Rectal smooth muscle tissue (tissue), 1 donor: Measurements from ENCODE around the gene DUSP16.

Experiments
- H3K27ac ChIP-seq: one replicate; pipeline ENCODE4 v1.7.0; 2013; ENCODE audit warnings: low read depth, low read length, inconsistent platforms
- H3K27me3 ChIP-seq: one replicate; pipeline ENCODE4 v1.7.0; 2013; ENCODE audit warnings: low read length; ENCODE audit not compliant: control insufficient read depth, insufficient read depth
- H3K36me3 ChIP-seq: one replicate; pipeline ENCODE4 v1.7.0; 2013; ENCODE audit warnings: low read length; ENCODE audit not compliant: control insufficient read depth, insufficient read depth
- H3K4me1 ChIP-seq: one replicate; pipeline ENCODE4 v1.7.0; 2013; ENCODE audit warnings: low read length; ENCODE audit not compliant: control insufficient read depth, insufficient read depth
- H3K4me3 ChIP-seq: one replicate; pipeline ENCODE4 v1.7.0; 2013; ENCODE audit warnings: low read length
- H3K9ac ChIP-seq: one replicate; pipeline ENCODE4 v1.7.0; 2013; ENCODE audit warnings: low read length

DUSP16 gene

GRCh38 chr12:12488823-12489550 lies 73.7 kb downstream of the DUSP16 start:
- no peak overlapping the region for H3K27ac ChIP-seq
- no peaks in the 10 kb centered on the region for H3K4me1 ChIP-seq
- no peaks in the 10 kb centered on the region for H3K36me3 ChIP-seq

GRCh38 chr12:12488296-12488695 lies 74.4 kb downstream of the DUSP16 start:
- H3K36me3 ChIP-seq = no peaks in the 10 kb centered on the region
- no peak overlapping the region for H3K27ac ChIP-seq
- no peaks in the 10 kb centered on the region for H3K4me1 ChIP-seq
- no peak overlapping the region for H3K4me3 ChIP-seq
- H3K9ac ChIP-seq = no peak overlapping the region
- H3K27me3 ChIP-seq = no peaks in the 10 kb centered on the region

More at GRCh38 chr12:12488823-12489550, 73.7 kb downstream of the DUSP16 start:
- H3K9ac ChIP-seq = no peak overlapping the region
- no peak overlapping the region for H3K4me3 ChIP-seq
- no peaks in the 10 kb centered on the region for H3K27me3 ChIP-seq

DNA sequence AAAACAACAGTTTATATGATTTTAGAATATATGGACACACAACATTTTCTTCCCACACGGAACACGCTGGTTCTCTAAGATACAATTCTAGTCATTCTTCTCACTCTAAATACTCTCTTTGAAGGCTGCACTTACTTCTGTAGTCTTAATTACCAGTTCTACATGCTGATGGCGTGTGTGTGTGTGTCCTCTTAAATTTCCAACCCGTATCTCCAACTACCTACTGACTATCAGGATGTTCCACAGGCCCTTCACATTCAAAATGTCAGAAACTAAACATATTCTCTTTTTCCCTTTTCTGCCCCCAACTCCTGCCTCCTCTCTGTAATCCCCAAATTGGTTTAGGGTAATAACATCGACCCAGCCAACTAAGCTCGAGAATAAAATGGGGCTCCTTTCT lies 75.2 kb downstream of the DUSP16 start:
- Histone ChIP-seq H3K27me3 (no peaks in the 10 kb centered on the region), H3K36me3 (no peaks in the 10 kb centered on the region), H3K27ac (no peak overlapping the region), H3K4me3 (no peak overlapping the region), H3K4me1 (no peaks in the 10 kb centered on the region), H3K9ac (no peak overlapping the region)

DNA sequence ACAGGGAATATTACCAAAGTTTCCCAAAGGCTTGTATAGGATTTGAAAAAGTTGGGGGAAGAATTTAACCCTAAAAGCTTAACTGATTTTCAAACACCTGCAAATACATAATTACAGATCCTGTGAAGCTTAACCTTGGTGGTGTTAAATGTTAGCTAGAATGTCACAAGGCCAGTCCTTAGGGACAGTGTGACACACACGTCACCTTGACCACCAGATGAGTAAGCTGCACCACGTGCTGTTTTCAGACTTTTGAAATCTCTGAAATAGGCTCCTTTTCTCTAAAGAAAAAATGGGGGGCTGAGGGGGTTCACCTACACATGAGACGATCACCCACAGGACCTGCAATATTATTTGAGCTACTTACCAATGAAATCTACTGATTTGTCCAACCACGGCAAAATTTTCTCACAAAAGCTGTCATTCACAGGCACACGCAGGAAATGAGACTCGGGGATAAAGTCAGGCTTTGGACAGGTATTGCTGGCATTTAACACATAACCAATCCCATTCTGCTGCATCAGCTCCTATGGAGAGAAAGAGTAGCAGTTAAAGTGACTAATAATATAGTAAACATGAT lies 75.9 kb downstream of the DUSP16 start:
- Histone ChIP-seq H3K4me1 (no peaks in the 10 kb centered on the region), H3K27ac (no peak overlapping the region), H3K36me3 (no peaks in the 10 kb centered on the region), H3K9ac (no peak overlapping the region), H3K4me3 (no peak overlapping the region), H3K27me3 (no peaks in the 10 kb centered on the region)

DNA sequence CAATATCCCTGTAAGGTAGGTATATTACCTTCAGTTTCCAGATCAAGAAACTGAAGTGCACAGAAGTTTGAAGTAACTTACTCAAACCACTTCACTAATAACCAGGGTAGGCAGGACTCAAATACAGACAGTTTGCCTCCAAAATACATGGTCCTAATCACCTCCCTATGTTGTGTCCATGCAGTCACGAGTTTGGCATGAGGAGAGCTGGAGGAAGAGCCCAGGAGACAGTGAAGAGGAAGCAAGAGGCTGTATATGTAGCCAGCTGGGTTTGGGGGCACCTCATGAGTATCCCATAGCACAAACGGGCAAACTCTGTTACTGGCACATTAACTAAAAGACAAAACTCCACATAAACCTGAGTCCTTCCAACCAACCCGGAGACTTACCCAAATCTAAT lies 79.2 kb downstream of the DUSP16 start:
- Histone ChIP-seq H3K36me3 (peaks cover 6% of the 10 kb centered on the region), H3K4me3 (no peak overlapping the region), H3K27me3 (no peaks in the 10 kb centered on the region), H3K4me1 (no peaks in the 10 kb centered on the region), H3K27ac (no peak overlapping the region), H3K9ac (no peak overlapping the region)

- Histone ChIP-seq H3K36me3 (peaks cover 6% of the 10 kb centered on the region), H3K27ac (no peak overlapping the region), H3K4me3 (no peak overlapping the region), H3K4me1 (no peaks in the 10 kb centered on the region), H3K27me3 (no peaks in the 10 kb centered on the region), H3K9ac (no peak overlapping the region)
Measured at GRCh38 chr12:12482959-12483358, 79.7 kb downstream of the DUSP16 start.

DNA sequence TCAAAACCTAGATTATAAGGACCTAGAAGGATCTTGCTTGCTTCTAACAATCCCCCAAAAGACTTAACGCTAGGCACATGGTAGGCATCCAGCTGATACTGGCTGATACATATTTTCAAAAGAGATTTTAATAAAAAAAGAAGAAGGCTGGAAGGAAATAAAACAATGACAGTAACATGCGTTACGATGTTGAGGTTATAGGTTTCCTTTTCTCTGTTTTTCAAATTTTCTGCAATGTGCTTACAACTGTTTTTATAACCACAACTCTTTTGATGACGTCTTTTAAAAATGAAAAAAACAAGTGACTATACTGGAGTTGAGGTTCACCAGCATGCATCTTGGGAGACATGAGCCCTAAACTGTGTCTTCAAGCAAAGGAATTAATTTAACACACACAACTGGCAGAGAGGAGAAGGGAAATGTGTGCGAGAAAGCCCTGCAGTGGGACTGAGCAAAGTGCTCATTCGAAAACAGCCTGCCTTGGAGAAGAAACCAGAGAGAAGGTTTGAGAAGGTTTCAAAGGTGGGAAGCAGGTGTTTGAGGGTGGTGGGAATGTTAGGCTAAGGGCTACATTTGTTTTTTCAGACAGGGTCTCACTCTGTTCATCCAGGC lies 80.4 kb downstream of the DUSP16 start:
- Histone ChIP-seq H3K4me3 (no peak overlapping the region), H3K4me1 (no peaks in the 10 kb centered on the region), H3K36me3 (peaks cover 11% of the 10 kb centered on the region), H3K27ac (no peak overlapping the region), H3K9ac (no peak overlapping the region), H3K27me3 (no peaks in the 10 kb centered on the region)

- Histone ChIP-seq H3K9ac (no peak overlapping the region), H3K36me3 (peaks cover 15% of the 10 kb centered on the region), H3K27me3 (no peaks in the 10 kb centered on the region), H3K27ac (no peak overlapping the region), H3K4me3 (no peak overlapping the region), H3K4me1 (no peaks in the 10 kb centered on the region)
Measured at GRCh38 chr12:12481631-12482030, 81.0 kb downstream of the DUSP16 start.

DNA sequence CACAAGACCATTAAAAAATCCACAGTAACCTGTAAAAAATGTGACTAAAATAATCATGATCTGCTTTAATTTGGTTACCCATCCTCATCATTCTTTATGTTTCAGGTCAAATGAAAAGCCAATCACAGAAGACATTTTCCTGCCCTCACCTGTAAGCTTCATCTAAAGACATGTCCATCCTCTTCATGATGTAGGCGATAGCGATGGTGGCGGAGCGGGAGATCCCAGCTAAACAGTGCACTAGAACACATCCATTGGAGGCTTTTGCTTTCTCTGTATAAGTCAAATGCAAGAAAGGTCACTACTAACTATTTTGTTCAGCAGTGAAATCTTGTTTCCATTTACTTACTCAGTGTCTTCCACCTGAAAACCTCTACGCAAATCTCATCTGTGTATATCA lies 82.6 kb downstream of the DUSP16 start:
- H3K27me3 ChIP-seq = no peaks in the 10 kb centered on the region
- H3K4me3 ChIP-seq = no peak overlapping the region
- H3K36me3 ChIP-seq = peaks cover 15% of the 10 kb centered on the region
- H3K27ac ChIP-seq = no peak overlapping the region
- no peaks in the 10 kb centered on the region for H3K4me1 ChIP-seq
- no peak overlapping the region for H3K9ac ChIP-seq

GRCh38 chr12:12477532-12477890 lies 85.2 kb downstream of the DUSP16 start:
- Histone ChIP-seq H3K4me1 (no peaks in the 10 kb centered on the region), H3K27me3 (no peaks in the 10 kb centered on the region), H3K4me3 (no peak overlapping the region), H3K9ac (no peak overlapping the region), H3K27ac (no peak overlapping the region), H3K36me3 (peaks cover 15% of the 10 kb centered on the region)

GRCh38 chr12:12476857-12477531 lies 85.7 kb downstream of the DUSP16 start:
- no peak overlapping the region for H3K27ac ChIP-seq
- peaks cover 15% of the 10 kb centered on the region for H3K36me3 ChIP-seq
- no peaks in the 10 kb centered on the region for H3K4me1 ChIP-seq
- no peak overlapping the region for H3K9ac ChIP-seq
- no peak overlapping the region for H3K4me3 ChIP-seq
- no peaks in the 10 kb centered on the region for H3K27me3 ChIP-seq

- H3K27me3 ChIP-seq = no peaks in the 10 kb centered on the region
Measured at GRCh38 chr12:12474931-12475795, 87.5 kb downstream of the DUSP16 start.

More at GRCh38 chr12:12474931-12475795, 87.5 kb downstream of the DUSP16 start:
- Histone ChIP-seq H3K4me3 (no peak overlapping the region), H3K27ac (no peak overlapping the region), H3K4me1 (no peaks in the 10 kb centered on the region), H3K36me3 (peaks cover 10% of the 10 kb centered on the region), H3K9ac (no peak overlapping the region)
